Mucosa of descending colon (tissue), 3 donors: Measurements from ENCODE around the gene RAD51AP2. TPM values are rescaled to one million over a fixed set of nuclear protein-coding genes. Genes with fewer than 3 reads are reported as not detected.
"Not testable (repeated sequence)": the region's sequence is repeated elsewhere in the genome, so short reads cannot be mapped to it uniquely, and the experiment has no call there.

Experiments used
- ATAC-seq: fragments of 200-7000 bp; cut with Tn5 transposase; one replicate; pipeline ENCODE4 v1.9.1; 2020; ENCODE audit warnings: mild to moderate bottlenecking, moderate library complexity
- DNase-seq, 3 donors: peaks; one replicate each; pipeline ENCODE4 v3.0.0-alpha.2; 2020
- H3K36me3 ChIP-seq: fragments of 200-600 bp; one replicate; pipeline ENCODE4 v1.8.0; 2021; ENCODE audit warnings: low read depth, mild to moderate bottlenecking
- H3K4me1 ChIP-seq: fragments of 200-600 bp; one replicate; pipeline ENCODE4 v1.8.0; 2021; ENCODE audit warnings: low read depth, mild to moderate bottlenecking
- H3K4me3 ChIP-seq: fragments of 200-600 bp; one replicate; pipeline ENCODE4 v1.8.0; 2021; ENCODE audit warnings: mild to moderate bottlenecking
- H3K9me3 ChIP-seq: fragments of 200-600 bp; one replicate; pipeline ENCODE4 v1.8.0; 2021; ENCODE audit warnings: mild to moderate bottlenecking
- CTCF ChIP-seq: fragments of 200-600 bp; IDR thresholded peaks from one replicate; pipeline ENCODE4 v1.8.0; 2022; ENCODE audit warnings: antibody characterized with exemption, mild to moderate bottlenecking
- intact Hi-C, 2 donors: fragments of 100-400 bp; cut with DNase I in 1 of 2; cut with micrococcal nuclease in 1 of 2; formaldehyde crosslinking; loops; one replicate each; pipeline versions ENCODE4 v1.11.0 to v1.11.1; 2022; cut with DNase I, micrococcal nuclease
- total RNA-seq, 3 donors: library from RNA; stranded (reverse); fragmentation: NEBNext Ultra II Directional in 2 of 3; extraction: Animal tissue kit (Norgen Biotek cat#: 25700) in 2 of 3; gene quantifications; one replicate each; pipeline versions ENCODE4 v1.2.1 to v1.2.4, GENCODE V29; 2021 to 2023
- donor health status: DM: no; HTN: no; CAD: no; lungs with moderate emphysema.
- donor health status: DM: no; HTN: no; CAD: no.
- donor health status: DM: no; HTN: yes; CAD: no.

RAD51AP2 gene
- total RNA-seq, 3 donors from 2014 or later = 0.09 TPM; not detected in 2

- intact Hi-C loops = no loop called here
- no peaks in the 10 kb centered on the region for H3K4me1 ChIP-seq
- ATAC-seq (peak; percentile 15), DNase-seq (no peak)
- no peak for TF ChIP-seq CTCF
- H3K9me3 ChIP-seq = no peaks in the 10 kb centered on the region
- H3K4me3 ChIP-seq = peak overlapping the region; percentile 6
- no peaks in the 10 kb centered on the region for H3K36me3 ChIP-seq
These were observed 594 bp downstream of the RAD51AP2 start for GRCh38 chr2:17517481-17518211.

GRCh38 chr2:17515652-17516051 lies 2.6 kb downstream of the RAD51AP2 start:
- ATAC-seq = no peak
- TF ChIP-seq CTCF = no peak
- intact Hi-C loops = no loop called here
- Histone ChIP-seq H3K9me3 (no peaks in the 10 kb centered on the region), H3K4me1 (no peaks in the 10 kb centered on the region), H3K36me3 (no peaks in the 10 kb centered on the region), H3K4me3 (no peak overlapping the region)
- DNase-seq = no peak

GRCh38 chr2:17506736-17507616 lies 11.3 kb downstream of the RAD51AP2 start:
- no peaks in the 10 kb centered on the region for H3K4me1 ChIP-seq
- no peak overlapping the region for H3K4me3 ChIP-seq
- ATAC-seq (peak; percentile 81), DNase-seq (no peak)
- no peaks in the 10 kb centered on the region for H3K36me3 ChIP-seq
- no peaks in the 10 kb centered on the region for H3K9me3 ChIP-seq
- no peak for TF ChIP-seq CTCF
- intact Hi-C loops = no loop called here

GRCh38 chr2:17497718-17498117 lies 20.5 kb downstream of the RAD51AP2 start:
- no peak for TF ChIP-seq CTCF
- Histone ChIP-seq H3K4me1 (no peaks in the 10 kb centered on the region), H3K4me3 (no peak overlapping the region), H3K9me3 (no peaks in the 10 kb centered on the region), H3K36me3 (no peaks in the 10 kb centered on the region)
- ATAC-seq = no peak
- DNase-seq = no peak
- intact Hi-C loops = no loop called here

GRCh38 chr2:17495590-17495989 lies 22.6 kb downstream of the RAD51AP2 start:
- no peak for DNase-seq
- H3K36me3 ChIP-seq = no peaks in the 10 kb centered on the region
- H3K4me3 ChIP-seq = no peak overlapping the region
- TF ChIP-seq CTCF = no peak
- no peaks in the 10 kb centered on the region for H3K9me3 ChIP-seq
- H3K4me1 ChIP-seq = no peaks in the 10 kb centered on the region
- intact Hi-C loops = no loop called here
- ATAC-seq = no peak

- DNase-seq, H3K36me3 ChIP-seq, H3K9me3 ChIP-seq, H3K4me1 ChIP-seq, ATAC-seq, intact Hi-C loops, H3K4me3 ChIP-seq: not testable (repeated sequence)
These were observed 28.1 kb downstream of the RAD51AP2 start for GRCh38 chr2:17490165-17490564.

- DNase-seq, H3K36me3 ChIP-seq, ATAC-seq, H3K9me3 ChIP-seq, H3K4me3 ChIP-seq, H3K4me1 ChIP-seq, intact Hi-C loops: not testable (repeated sequence)
These were observed 29.6 kb downstream of the RAD51AP2 start for GRCh38 chr2:17488610-17489009.
